Measurements from ENCODE around the gene GTF2F2.

- no peak for TF ChIP-seq CTCF (IDR thresholded peaks at IDR 0.05; ENCODE audit: low read depth, low read length)
- TF ChIP-seq EZH2phosphoT487 (IDR thresholded peaks at IDR 0.05; ENCODE audit: low read depth) = no peak
These were observed 111.4 kb downstream of the GTF2F2 start for GRCh38 chr13:45231722-45232121.
